NCI-H69 (cell line): ENCODE data around the gene PSMC1.
"Not testable (repeated sequence)": the region's sequence is repeated elsewhere in the genome, so short reads cannot be mapped to it uniquely, and the experiment has no call there.

Experiments
- DNase-seq: peaks from one replicate; lab custom pipeline; 2025; lab: John Stamatoyannopoulos, UW

Gene PSMC1

GRCh38 chr14:90256354-90257131, at the start of gene PSMC1:
Gene PSMC1, plus strand, starts transcription at chr14:90256553. Its CDS starts 45 bp downstream, at chr14:90256598.
- DNase-seq, result peak; percentile 97

- no peak for DNase-seq
Observed at GRCh38 chr14:90213099-90213748, 43.1 kb upstream of the PSMC1 start.

GRCh38 chr14:90228478-90228877, 27.9 kb upstream of the PSMC1 start:
- no peak for DNase-seq

- DNase-seq, result peak; percentile 7
Observed at GRCh38 chr14:90229942-90230341, 26.4 kb upstream of the PSMC1 start.

- DNase-seq, result peak; percentile 85
Observed at GRCh38 chr14:90235179-90235976, 21.0 kb upstream of the PSMC1 start.

GRCh38 chr14:90239139-90239538, 17.2 kb upstream of the PSMC1 start:
- DNase-seq, result peak; percentile 9

GRCh38 chr14:90242444-90242843, 13.9 kb upstream of the PSMC1 start:
- DNase-seq, result no peak

GRCh38 chr14:90246936-90247335, 9.4 kb upstream of the PSMC1 start:
- no peak for DNase-seq

- not testable (repeated sequence) for DNase-seq
Observed at GRCh38 chr14:90247441-90247840, 8.9 kb upstream of the PSMC1 start.

- no peak for DNase-seq
Observed at GRCh38 chr14:90248594-90248993, 7.8 kb upstream of the PSMC1 start.

GRCh38 chr14:90253826-90254225, 2.5 kb upstream of the PSMC1 start:
- peak; percentile 13 for DNase-seq

- peak; percentile 20 for DNase-seq
Observed at GRCh38 chr14:90255871-90256270, 482 bp upstream of the PSMC1 start.

GRCh38 chr14:90263748-90264449, 7.5 kb downstream of the PSMC1 start:
- DNase-seq, result no peak

GRCh38 chr14:90266441-90267154, 10.2 kb downstream of the PSMC1 start:
- DNase-seq, result no peak

GRCh38 chr14:90268420-90268819, 12.1 kb downstream of the PSMC1 start:
- DNase-seq, result no peak

GRCh38 chr14:90272523-90272922, 16.2 kb downstream of the PSMC1 start:
- no peak for DNase-seq

GRCh38 chr14:90273532-90273931, 17.2 kb downstream of the PSMC1 start:
- DNase-seq, result no peak

GRCh38 chr14:90274019-90274418, 17.7 kb downstream of the PSMC1 start:
- DNase-seq, result no peak

GRCh38 chr14:90274808-90275457, 18.6 kb downstream of the PSMC1 start:
- DNase-seq, result no peak

- no peak for DNase-seq
Observed at GRCh38 chr14:90275458-90275814, 19.1 kb downstream of the PSMC1 start.

GRCh38 chr14:90275820-90276219, 19.5 kb downstream of the PSMC1 start:
- DNase-seq, result no peak
